Osteocyte (in vitro differentiated cells): ENCODE results near the gene KCNH2. TPM values are rescaled to one million over a fixed set of nuclear protein-coding genes. Genes with fewer than 3 reads are reported as not detected.
A peak's percentile ranks its signal among the peaks of the same experiment; 100 is the strongest.

Source experiments
- DNase-seq: peaks from one replicate; pipeline ENCODE4 v3.0.0; 2021; ENCODE audit warnings: mixed read lengths; ENCODE audit not compliant: unreplicated experiment; ENCODE audit errors: extremely low spot score
- H3K27ac Mint-ChIP-seq: one replicate; pipeline ENCODE4 v1.8.0; 2021; ENCODE audit warnings: mild to moderate bottlenecking, mixed read lengths; ENCODE audit not compliant: unreplicated experiment
- H3K27me3 Mint-ChIP-seq: one replicate; pipeline ENCODE4 v1.8.0; 2021; ENCODE audit warnings: mixed read lengths; ENCODE audit not compliant: unreplicated experiment
- H3K36me3 Mint-ChIP-seq: one replicate; pipeline ENCODE4 v1.8.0; 2021; ENCODE audit warnings: mixed read lengths; ENCODE audit not compliant: unreplicated experiment
- H3K4me1 Mint-ChIP-seq: one replicate; pipeline ENCODE4 v1.8.0; 2021; ENCODE audit warnings: mixed read lengths; ENCODE audit not compliant: unreplicated experiment
- H3K4me3 Mint-ChIP-seq: one replicate; pipeline ENCODE4 v1.8.0; 2021; ENCODE audit warnings: mild to moderate bottlenecking, moderate library complexity, mixed read lengths; ENCODE audit not compliant: unreplicated experiment
- H3K9me3 Mint-ChIP-seq: one replicate; pipeline ENCODE4 v1.8.0; 2021; ENCODE audit warnings: mixed read lengths; ENCODE audit not compliant: unreplicated experiment
- total RNA-seq: library from RNA; stranded (reverse); gene quantifications from 2 replicates; pipeline ENCODE4 v1.2.1, GENCODE V29; 2021
- TF ChIP-seq, protein P1 (sequence below): fragments of 200-600 bp; sonication (generic); IDR thresholded peaks from 2 replicates; pipeline ENCODE4 v1.5.0; 2021; ENCODE audit warnings: antibody characterized with exemption, mild to moderate bottlenecking, moderate library complexity

The KCNH2 gene
- total RNA-seq, 1 donor from 2014 or later: not detected

DNA sequence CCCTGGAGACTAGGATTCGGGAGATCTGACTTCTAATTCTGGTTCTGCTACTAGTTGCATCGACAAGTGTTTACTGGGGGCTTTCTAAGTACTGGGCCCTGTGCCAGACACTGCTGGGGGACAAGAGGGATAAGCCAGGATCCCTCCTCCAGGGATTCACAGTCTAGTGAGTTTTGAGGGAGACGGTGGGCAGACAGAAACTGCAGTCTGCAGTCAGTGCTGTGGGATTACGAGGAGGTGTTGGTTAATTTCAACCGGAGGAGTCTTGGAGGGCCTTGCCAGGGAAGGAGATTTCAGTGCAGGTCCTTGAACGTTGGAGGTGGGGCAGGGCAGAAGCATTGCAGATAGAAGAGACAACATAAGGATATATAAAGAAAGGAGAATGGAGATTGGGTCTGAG lies 3.5 kb upstream of the KCNH2 start:
- no peak for DNase-seq
- no peaks in the 10 kb centered on the region for H3K36me3 Mint-ChIP-seq
- no peaks in the 10 kb centered on the region for H3K9me3 Mint-ChIP-seq
- no peak overlapping the region for H3K4me3 Mint-ChIP-seq
- H3K27me3 Mint-ChIP-seq: peaks cover 41% of the 10 kb centered on the region
- H3K27ac Mint-ChIP-seq: no peak overlapping the region
- TF ChIP-seq, protein P1, sequence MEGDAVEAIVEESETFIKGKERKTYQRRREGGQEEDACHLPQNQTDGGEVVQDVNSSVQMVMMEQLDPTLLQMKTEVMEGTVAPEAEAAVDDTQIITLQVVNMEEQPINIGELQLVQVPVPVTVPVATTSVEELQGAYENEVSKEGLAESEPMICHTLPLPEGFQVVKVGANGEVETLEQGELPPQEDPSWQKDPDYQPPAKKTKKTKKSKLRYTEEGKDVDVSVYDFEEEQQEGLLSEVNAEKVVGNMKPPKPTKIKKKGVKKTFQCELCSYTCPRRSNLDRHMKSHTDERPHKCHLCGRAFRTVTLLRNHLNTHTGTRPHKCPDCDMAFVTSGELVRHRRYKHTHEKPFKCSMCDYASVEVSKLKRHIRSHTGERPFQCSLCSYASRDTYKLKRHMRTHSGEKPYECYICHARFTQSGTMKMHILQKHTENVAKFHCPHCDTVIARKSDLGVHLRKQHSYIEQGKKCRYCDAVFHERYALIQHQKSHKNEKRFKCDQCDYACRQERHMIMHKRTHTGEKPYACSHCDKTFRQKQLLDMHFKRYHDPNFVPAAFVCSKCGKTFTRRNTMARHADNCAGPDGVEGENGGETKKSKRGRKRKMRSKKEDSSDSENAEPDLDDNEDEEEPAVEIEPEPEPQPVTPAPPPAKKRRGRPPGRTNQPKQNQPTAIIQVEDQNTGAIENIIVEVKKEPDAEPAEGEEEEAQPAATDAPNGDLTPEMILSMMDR: no peak
- H3K4me1 Mint-ChIP-seq: peaks cover 11% of the 10 kb centered on the region

- H3K36me3 Mint-ChIP-seq: no peaks in the 10 kb centered on the region
- DNase-seq: no peak
- H3K4me1 Mint-ChIP-seq: peaks cover 9% of the 10 kb centered on the region
- no peaks in the 10 kb centered on the region for H3K9me3 Mint-ChIP-seq
- H3K4me3 Mint-ChIP-seq: no peak overlapping the region
- no peak overlapping the region for H3K27ac Mint-ChIP-seq
- TF ChIP-seq, protein P1: no peak
- peaks cover 39% of the 10 kb centered on the region for H3K27me3 Mint-ChIP-seq
Measured at GRCh38 chr7:150980663-150981062, 2.5 kb upstream of the KCNH2 start.

DNA sequence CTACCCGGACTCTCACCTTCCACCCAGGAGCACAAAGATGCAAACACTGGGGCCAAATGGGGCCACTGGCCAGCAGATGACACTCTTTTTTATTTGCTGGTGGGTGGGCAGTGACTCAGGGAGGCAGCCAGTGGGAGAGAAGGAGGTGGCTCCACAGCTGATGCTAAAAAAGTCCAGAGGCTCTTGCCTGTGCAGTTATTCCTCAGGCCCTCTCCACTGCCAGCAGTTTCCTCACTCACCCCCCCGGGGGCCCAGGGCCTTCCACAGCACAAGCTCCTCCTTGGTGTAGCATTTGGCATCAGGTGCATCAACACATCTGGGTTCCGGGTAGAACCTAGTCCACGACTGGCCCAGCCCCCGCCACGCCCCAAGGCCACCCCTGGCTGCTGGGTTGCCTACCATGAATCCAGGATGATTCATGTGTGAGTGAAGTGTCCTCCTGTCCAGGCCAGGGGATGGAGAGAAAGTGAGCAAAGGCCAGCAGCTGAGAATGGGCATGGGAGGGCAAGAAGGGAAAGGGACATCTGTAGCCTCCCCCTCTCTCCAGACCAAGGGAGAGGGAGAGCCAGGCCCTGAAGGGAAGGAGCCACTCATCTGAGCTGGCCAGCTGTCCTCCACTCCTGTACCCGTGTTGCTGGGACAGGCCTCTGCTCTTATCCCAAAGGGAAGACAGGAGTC lies 1.7 kb upstream of the KCNH2 start:
- no peak for DNase-seq
- H3K36me3 Mint-ChIP-seq: no peaks in the 10 kb centered on the region
- TF ChIP-seq, protein P1: no peak
- peaks cover 44% of the 10 kb centered on the region for H3K27me3 Mint-ChIP-seq
- no peak overlapping the region for H3K27ac Mint-ChIP-seq
- H3K4me3 Mint-ChIP-seq: no peak overlapping the region
- peaks cover 14% of the 10 kb centered on the region for H3K4me1 Mint-ChIP-seq
- H3K9me3 Mint-ChIP-seq: no peaks in the 10 kb centered on the region

GRCh38 chr7:150977382-150978125 lies 567 bp downstream of the KCNH2 start:
- Mint-ChIP-seq H3K27me3 (peaks cover 39% of the 10 kb centered on the region), H3K4me3 (peak overlapping the region; percentile 66), H3K36me3 (no peaks in the 10 kb centered on the region), H3K9me3 (no peaks in the 10 kb centered on the region), H3K4me1 (peaks cover 14% of the 10 kb centered on the region), H3K27ac (no peak overlapping the region)
- no peak for DNase-seq
- TF ChIP-seq, protein P1: no peak
